NCI-H1092 treated with DMSO at 0.1 percent for 48 hours (cell line): ENCODE results near the gene NPHP1.
"Not testable (repeated sequence)": the region's sequence is repeated elsewhere in the genome, so short reads cannot be mapped to it uniquely, and the experiment has no call there.

ENCODE experiments used
- DNase-seq: peaks from one replicate; lab custom pipeline; 2025; lab: John Stamatoyannopoulos, UW

Gene NPHP1

GRCh38 chr2:110126906-110127305, 77.9 kb downstream of the NPHP1 start:
- no peak for DNase-seq

- peak; percentile 9 for DNase-seq
These were observed 78.6 kb downstream of the NPHP1 start for GRCh38 chr2:110126086-110126773.

- no peak for DNase-seq
These were observed 79.7 kb downstream of the NPHP1 start for GRCh38 chr2:110124939-110125691.

- no peak for DNase-seq
These were observed 80.6 kb downstream of the NPHP1 start for GRCh38 chr2:110124038-110124825.

- no peak for DNase-seq
These were observed 83.2 kb downstream of the NPHP1 start for GRCh38 chr2:110121592-110121991.

- DNase-seq = no peak
These were observed 83.8 kb downstream of the NPHP1 start for GRCh38 chr2:110121052-110121334.

- no peak for DNase-seq
These were observed 84.4 kb downstream of the NPHP1 start for GRCh38 chr2:110120171-110121051.

GRCh38 chr2:110116033-110116710, 88.6 kb downstream of the NPHP1 start:
- DNase-seq = no peak

- DNase-seq = no peak
These were observed 89.4 kb downstream of the NPHP1 start, which contains the start of gene MALL for GRCh38 chr2:110115291-110116032. Gene MALL, minus strand, starts transcription at chr2:110115822. Its CDS starts 30 bp downstream, at chr2:110115792.

GRCh38 chr2:110114831-110115255, 90.0 kb downstream of the NPHP1 start:
- no peak for DNase-seq

- DNase-seq = no peak
These were observed 90.7 kb downstream of the NPHP1 start for GRCh38 chr2:110113961-110114591.

- DNase-seq = not testable (repeated sequence)
These were observed 96.5 kb downstream of the NPHP1 start for GRCh38 chr2:110108291-110108690.

- no peak for DNase-seq
These were observed 97.4 kb downstream of the NPHP1 start for GRCh38 chr2:110107092-110108079.

GRCh38 chr2:110106642-110107041, 98.2 kb downstream of the NPHP1 start:
- no peak for DNase-seq

- no peak for DNase-seq
These were observed 99.0 kb downstream of the NPHP1 start for GRCh38 chr2:110105608-110106467.

- DNase-seq = no peak
These were observed 99.6 kb downstream of the NPHP1 start for GRCh38 chr2:110105183-110105582.

- DNase-seq = peak; percentile 96
These were observed 100.6 kb downstream of the NPHP1 start for GRCh38 chr2:110104025-110104771.
